Astrocyte of the spinal cord (primary cell): Measurements from ENCODE around the gene TOX2.

Experiments used
- DNase-seq: peaks from one replicate; pipeline ENCODE4 v3.0.0; 2011; ENCODE audit warnings: low read depth, low spot score
- H3K4me3 ChIP-seq: 2 replicates; pipeline ENCODE4 v1.5.1; 2011; ENCODE audit warnings: low read depth, mild to moderate bottlenecking, low read length, moderate library complexity
- CTCF ChIP-seq: IDR thresholded peaks from 2 replicates; pipeline ENCODE4 v1.5.1; 2012; ENCODE audit warnings: low read depth, mild to moderate bottlenecking, low read length, inconsistent platforms
- in situ Hi-C: cut with HindIII; loops from 2 replicates; pipeline ENCODE4 v1.10.0; 2017; ENCODE audit warnings: low sequenced_read_pairs

Gene TOX2

GRCh38 chr20:44080064-44080463 is 165.4 kb downstream of the TOX2 start:
- no peak for TF ChIP-seq CTCF
- no peak overlapping the region for H3K4me3 ChIP-seq
- no peak for DNase-seq
- in situ Hi-C loops = no loop called here

GRCh38 chr20:44080646-44081267 is 166.1 kb downstream of the TOX2 start:
- in situ Hi-C loops = no loop called here
- no peak overlapping the region for H3K4me3 ChIP-seq
- peak; percentile 93 for TF ChIP-seq CTCF
- peak; percentile 78 for DNase-seq

GRCh38 chr20:44081476-44081875 is 166.8 kb downstream of the TOX2 start:
- TF ChIP-seq CTCF = no peak
- no peak for DNase-seq
- H3K4me3 ChIP-seq = no peak overlapping the region
- in situ Hi-C loops = no loop called here

- H3K4me3 ChIP-seq = no peak overlapping the region
- no peak for DNase-seq
- TF ChIP-seq CTCF = no peak
- in situ Hi-C loops = no loop called here
These were observed 167.2 kb downstream of the TOX2 start for GRCh38 chr20:44081888-44082287.

- no peak overlapping the region for H3K4me3 ChIP-seq
- in situ Hi-C loops = no loop called here
- DNase-seq = peak; percentile 50
- TF ChIP-seq CTCF = no peak
These were observed 168.7 kb downstream of the TOX2 start for GRCh38 chr20:44083220-44083933.

- DNase-seq = no peak
- TF ChIP-seq CTCF = no peak
- in situ Hi-C loops = no loop called here
- no peak overlapping the region for H3K4me3 ChIP-seq
These were observed 169.8 kb downstream of the TOX2 start for GRCh38 chr20:44084439-44084838.
